IPS-18a (cell line): ENCODE data around the gene LRRC3B.

ENCODE experiments used
- H3K27ac ChIP-seq: one replicate; pipeline ENCODE4 v1.5.1; 2013; ENCODE audit warnings: low read length
- H3K27me3 ChIP-seq: one replicate; pipeline ENCODE4 v1.6.1; 2013; ENCODE audit warnings: mild to moderate bottlenecking, low read length; ENCODE audit not compliant: control insufficient read depth, insufficient read depth
- H3K36me3 ChIP-seq: one replicate; pipeline ENCODE4 v1.6.1; 2013; ENCODE audit warnings: low read depth, low read length; ENCODE audit not compliant: control insufficient read depth
- H3K4me1 ChIP-seq: one replicate; pipeline ENCODE4 v1.6.1; 2013; ENCODE audit warnings: low read depth, low read length; ENCODE audit not compliant: control insufficient read depth
- H3K4me3 ChIP-seq: one replicate; pipeline ENCODE4 v1.5.1; 2013; ENCODE audit warnings: low read length
- H3K9ac ChIP-seq: one replicate; pipeline ENCODE4 v1.6.1; 2013; ENCODE audit warnings: mild to moderate bottlenecking, low read length, moderate library complexity
- H3K9me3 ChIP-seq: one replicate; pipeline ENCODE4 v1.6.1; 2013; ENCODE audit warnings: low read depth, low read length; ENCODE audit not compliant: control insufficient read depth

The LRRC3B gene

DNA sequence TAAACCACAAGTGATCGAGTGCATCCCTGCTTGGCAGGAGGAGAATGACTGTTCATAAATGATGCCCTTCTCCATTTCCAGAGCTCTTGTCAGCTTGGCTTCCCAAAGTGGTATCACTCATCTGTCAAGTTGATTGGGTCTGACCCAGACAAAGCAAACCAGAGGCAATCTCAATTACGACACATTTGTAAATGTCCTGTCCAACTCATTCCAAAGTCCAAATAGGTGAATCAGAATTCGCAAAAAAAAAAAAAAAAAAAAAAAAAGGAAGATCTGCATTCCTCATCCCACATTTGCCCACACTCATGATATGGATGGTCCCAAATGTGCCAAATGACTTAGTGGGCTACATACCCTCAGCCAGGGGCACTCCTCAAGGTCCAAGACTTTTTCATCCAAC lies 91.9 kb downstream of the LRRC3B start:
- H3K27me3 ChIP-seq = no peaks in the 10 kb centered on the region
- H3K36me3 ChIP-seq = no peaks in the 10 kb centered on the region
- H3K27ac ChIP-seq = no peak overlapping the region
- no peak overlapping the region for H3K9ac ChIP-seq
- H3K4me3 ChIP-seq = no peak overlapping the region
- peaks cover 2% of the 10 kb centered on the region for H3K4me1 ChIP-seq
- H3K9me3 ChIP-seq = no peaks in the 10 kb centered on the region

- Histone ChIP-seq H3K9ac (no peak overlapping the region), H3K27me3 (no peaks in the 10 kb centered on the region), H3K27ac (no peak overlapping the region), H3K36me3 (no peaks in the 10 kb centered on the region), H3K4me3 (no peak overlapping the region), H3K4me1 (no peaks in the 10 kb centered on the region), H3K9me3 (no peaks in the 10 kb centered on the region)
Observed at GRCh38 chr3:26715431-26715830, 92.9 kb downstream of the LRRC3B start.

- H3K4me3 ChIP-seq = no peak overlapping the region
- H3K4me1 ChIP-seq = no peaks in the 10 kb centered on the region
- no peak overlapping the region for H3K9ac ChIP-seq
- H3K36me3 ChIP-seq = no peaks in the 10 kb centered on the region
- no peaks in the 10 kb centered on the region for H3K9me3 ChIP-seq
- no peaks in the 10 kb centered on the region for H3K27me3 ChIP-seq
- no peak overlapping the region for H3K27ac ChIP-seq
Observed at GRCh38 chr3:26718315-26718714, 95.7 kb downstream of the LRRC3B start.

GRCh38 chr3:26719134-26719533 lies 96.6 kb downstream of the LRRC3B start:
- Histone ChIP-seq H3K4me3 (no peak overlapping the region), H3K9me3 (no peaks in the 10 kb centered on the region), H3K9ac (no peak overlapping the region), H3K4me1 (no peaks in the 10 kb centered on the region), H3K27me3 (no peaks in the 10 kb centered on the region), H3K27ac (no peak overlapping the region), H3K36me3 (no peaks in the 10 kb centered on the region)

GRCh38 chr3:26721047-26721446 lies 98.5 kb downstream of the LRRC3B start:
- H3K27ac ChIP-seq = no peak overlapping the region
- no peaks in the 10 kb centered on the region for H3K27me3 ChIP-seq
- no peak overlapping the region for H3K9ac ChIP-seq
- no peaks in the 10 kb centered on the region for H3K9me3 ChIP-seq
- H3K36me3 ChIP-seq = no peaks in the 10 kb centered on the region
- no peak overlapping the region for H3K4me3 ChIP-seq
- H3K4me1 ChIP-seq = no peaks in the 10 kb centered on the region

DNA sequence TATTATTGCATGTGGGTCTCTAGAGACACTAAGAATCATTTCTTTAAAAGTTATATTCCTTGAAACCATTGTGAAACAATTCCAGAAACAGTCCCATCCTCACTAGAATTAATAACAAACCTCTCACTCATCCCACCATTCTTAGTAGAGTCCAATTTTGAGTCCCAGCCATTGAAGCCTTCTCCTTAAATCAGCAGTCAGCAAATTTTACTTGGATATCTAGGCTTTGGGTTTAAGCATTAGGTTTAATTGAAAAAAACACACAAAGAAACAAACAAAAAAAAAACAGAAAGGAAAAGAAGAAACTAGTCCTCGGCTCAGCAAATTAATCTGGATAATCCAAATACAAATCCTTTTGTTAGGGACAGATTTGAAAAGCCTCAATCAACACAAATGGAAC lies 109.3 kb downstream of the LRRC3B start:
- Histone ChIP-seq H3K9ac (no peak overlapping the region), H3K4me3 (no peak overlapping the region), H3K27me3 (no peaks in the 10 kb centered on the region), H3K27ac (no peak overlapping the region), H3K36me3 (no peaks in the 10 kb centered on the region), H3K9me3 (no peaks in the 10 kb centered on the region), H3K4me1 (no peaks in the 10 kb centered on the region)

DNA sequence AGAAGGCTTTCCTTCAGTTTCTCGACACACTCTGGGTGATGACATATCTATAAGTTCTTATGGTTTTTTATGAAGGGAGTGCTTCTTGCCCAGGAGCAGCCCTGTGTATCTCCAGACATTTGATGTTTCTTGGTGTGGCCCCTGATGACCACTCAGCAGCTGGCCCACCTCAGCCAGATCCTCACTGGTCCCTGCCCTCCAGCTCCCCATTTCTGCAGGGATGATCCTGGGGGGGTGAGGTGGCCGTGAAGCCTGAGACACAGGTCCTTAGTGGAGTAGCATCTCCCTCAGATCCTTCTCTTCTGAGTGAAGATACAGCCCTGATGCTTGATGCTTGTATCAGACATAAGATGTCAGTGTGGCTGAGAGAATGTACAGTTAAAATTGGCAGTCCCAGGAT lies 127.7 kb downstream of the LRRC3B start:
- Histone ChIP-seq H3K4me1 (no peaks in the 10 kb centered on the region), H3K9me3 (no peaks in the 10 kb centered on the region), H3K27ac (no peak overlapping the region), H3K9ac (no peak overlapping the region), H3K36me3 (no peaks in the 10 kb centered on the region), H3K27me3 (no peaks in the 10 kb centered on the region), H3K4me3 (no peak overlapping the region)

GRCh38 chr3:26752466-26752865 lies 129.9 kb downstream of the LRRC3B start:
- Histone ChIP-seq H3K9ac (no peak overlapping the region), H3K27me3 (no peaks in the 10 kb centered on the region), H3K36me3 (no peaks in the 10 kb centered on the region), H3K9me3 (no peaks in the 10 kb centered on the region), H3K27ac (no peak overlapping the region), H3K4me3 (no peak overlapping the region), H3K4me1 (no peaks in the 10 kb centered on the region)

DNA sequence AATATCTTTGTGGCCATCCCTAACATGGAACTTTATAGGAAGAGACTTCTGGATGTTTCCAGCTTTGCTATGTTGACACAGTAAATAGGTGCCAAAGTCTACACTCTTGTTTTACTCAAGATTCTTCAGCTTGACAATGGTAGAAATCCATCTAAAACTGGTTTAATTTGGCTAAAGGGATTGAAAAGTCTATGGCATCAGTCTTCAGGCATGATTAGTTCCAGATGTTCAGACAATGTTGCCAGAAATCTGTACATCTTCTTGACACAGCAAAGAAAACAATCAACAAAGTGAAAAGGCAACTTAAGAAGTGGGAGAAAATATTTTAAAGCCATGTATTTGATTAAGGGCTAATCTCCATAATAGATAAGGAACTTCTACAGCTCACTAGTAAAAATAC lies 130.5 kb downstream of the LRRC3B start:
- no peaks in the 10 kb centered on the region for H3K4me1 ChIP-seq
- no peaks in the 10 kb centered on the region for H3K27me3 ChIP-seq
- no peak overlapping the region for H3K27ac ChIP-seq

GRCh38 chr3:26757978-26758377 lies 135.4 kb downstream of the LRRC3B start:
- Histone ChIP-seq H3K27ac (no peak overlapping the region), H3K4me1 (no peaks in the 10 kb centered on the region), H3K4me3 (no peak overlapping the region), H3K9me3 (no peaks in the 10 kb centered on the region), H3K27me3 (no peaks in the 10 kb centered on the region), H3K36me3 (no peaks in the 10 kb centered on the region), H3K9ac (no peak overlapping the region)

More for the DNA sequence above, 130.5 kb downstream of the LRRC3B start:
- Histone ChIP-seq H3K4me3 (no peak overlapping the region), H3K36me3 (no peaks in the 10 kb centered on the region), H3K9ac (no peak overlapping the region), H3K9me3 (no peaks in the 10 kb centered on the region)
